IgD-negative memory B cell (primary cell): ENCODE results near the gene SPACA4. TPM values are rescaled to one million over a fixed set of nuclear protein-coding genes. Genes with fewer than 3 reads are reported as not detected.

ENCODE experiments used
- H3K27ac Mint-ChIP-seq, 3 donors: one replicate each; pipeline ENCODE4 v1.8.0; 2020 to 2022; ENCODE audit warnings: mild to moderate bottlenecking in 3 of 3, mixed read lengths in 3 of 3, moderate library complexity in 1 of 3
- H3K27me3 Mint-ChIP-seq: one replicate; pipeline ENCODE4 v1.8.0; 2021; ENCODE audit warnings: mixed read lengths
- H3K36me3 Mint-ChIP-seq: one replicate; pipeline ENCODE4 v1.8.0; 2020; ENCODE audit warnings: mild to moderate bottlenecking, mixed read lengths
- H3K4me1 Mint-ChIP-seq, 3 donors: one replicate each; pipeline ENCODE4 v1.8.0; 2020 to 2022; ENCODE audit warnings: mixed read lengths in 3 of 3, mild to moderate bottlenecking in 1 of 3
- H3K4me3 Mint-ChIP-seq, 4 donors: one replicate each; pipeline ENCODE4 v1.8.0; 2020 to 2022; ENCODE audit warnings: mild to moderate bottlenecking in 4 of 4, mixed read lengths in 4 of 4, moderate library complexity in 3 of 4
- H3K9me3 Mint-ChIP-seq, 3 donors: one replicate each; pipeline ENCODE4 v1.8.0; 2020 to 2021; ENCODE audit warnings: mixed read lengths in 3 of 3, mild to moderate bottlenecking in 1 of 3
- polyA plus RNA-seq: library from polyadenylated mRNA; unstranded; fragments of 300-500 nt; fragmentation: Illumina TruSeq; gene quantifications from one replicate; pipeline ENCODE4 v1.2.3, GENCODE V29; 2021

Gene SPACA4
- polyA plus RNA-seq, 1 donor from 2014 or later = not detected

DNA sequence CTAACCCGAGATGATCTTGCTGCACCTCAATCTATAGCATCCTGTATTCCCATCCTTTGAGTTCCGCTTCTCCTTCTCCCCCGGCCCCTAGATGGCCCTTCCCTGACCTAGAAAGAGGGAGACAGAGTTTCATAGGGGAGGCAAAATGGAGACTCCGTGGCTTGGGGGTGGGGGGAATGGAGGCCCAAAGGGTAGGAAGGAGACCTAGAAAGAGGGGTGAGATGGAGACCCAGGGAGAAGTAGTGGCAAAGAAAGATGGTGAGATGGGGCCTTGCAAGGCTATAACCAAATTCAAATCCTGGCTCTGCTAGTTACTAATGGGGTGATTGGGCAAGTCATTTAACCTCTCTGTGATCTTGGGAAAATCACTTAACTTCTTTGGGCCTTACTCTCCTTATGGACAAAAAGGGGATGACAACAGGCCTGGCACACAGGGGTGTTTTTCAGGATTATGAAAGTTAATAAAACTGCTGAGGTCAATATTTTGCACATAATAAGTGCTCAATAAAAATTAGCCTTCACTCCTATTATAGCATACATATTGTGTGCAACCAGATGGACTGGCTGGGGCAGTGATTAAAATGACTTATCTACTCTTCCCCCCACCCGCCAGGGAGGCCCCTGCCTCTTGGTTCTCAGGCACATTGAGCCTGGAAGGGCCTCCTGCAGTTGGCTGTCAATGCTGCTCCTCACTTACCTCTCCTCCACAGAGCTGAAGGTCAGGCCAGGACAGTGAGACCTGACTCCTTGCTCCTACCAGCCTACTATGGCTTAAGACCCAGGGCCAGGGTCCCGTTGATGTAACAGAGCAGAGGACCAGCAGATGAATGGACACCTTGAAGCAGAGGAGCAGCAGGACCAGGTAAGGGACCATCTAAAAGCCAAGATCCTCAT is 13.4 kb downstream of the SPACA4 start:
- peaks cover 4% of the 10 kb centered on the region for H3K36me3 Mint-ChIP-seq

DNA sequence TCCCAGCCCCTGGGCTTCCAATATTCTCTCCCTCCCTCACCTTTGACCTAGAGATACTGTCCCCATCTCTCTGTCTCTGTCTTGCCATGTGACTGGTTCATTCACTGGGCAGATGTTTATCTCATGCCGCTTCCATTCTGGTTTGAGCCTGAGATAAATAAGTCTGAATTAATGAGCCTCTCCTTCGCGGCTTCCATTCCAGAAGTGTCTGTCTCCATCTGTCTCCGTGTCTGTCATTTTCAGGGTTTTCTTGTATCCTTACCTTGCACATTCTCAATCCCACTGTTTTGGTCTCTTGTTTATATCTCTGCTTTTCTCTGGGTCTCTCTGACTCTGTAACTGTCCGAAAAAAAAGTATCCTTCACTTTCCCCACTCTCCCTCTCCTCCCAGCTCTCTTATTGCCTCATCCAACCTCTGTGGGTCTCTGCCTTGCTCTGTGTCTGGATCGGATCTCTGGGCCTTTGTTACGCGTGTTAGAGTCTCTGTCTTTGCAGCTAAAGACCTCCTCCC is 17.1 kb downstream of the SPACA4 start:
- no peaks in the 10 kb centered on the region for H3K27me3 Mint-ChIP-seq
- H3K36me3 Mint-ChIP-seq = peaks cover 1% of the 10 kb centered on the region
- H3K4me3 Mint-ChIP-seq = peak overlapping the region; percentile 78 to 95 (median 88)
- peaks cover 22 to 24% (median 22%) of the 10 kb centered on the region in 3 donors for H3K4me1 Mint-ChIP-seq
- H3K27ac Mint-ChIP-seq = peak overlapping the region; percentile 91 to 96 (median 93)
- no peaks in the 10 kb centered on the region for H3K9me3 Mint-ChIP-seq

More for the DNA sequence above, 13.4 kb downstream of the SPACA4 start:
- H3K27me3 Mint-ChIP-seq = no peaks in the 10 kb centered on the region
- peak overlapping the region; percentile 85 to 99 (median 98) for H3K4me3 Mint-ChIP-seq
- H3K9me3 Mint-ChIP-seq = no peaks in the 10 kb centered on the region
- peak overlapping the region; percentile 89 to 99 (median 96) for H3K27ac Mint-ChIP-seq
- peaks cover 29 to 37% (median 32%) of the 10 kb centered on the region in 3 donors for H3K4me1 Mint-ChIP-seq

DNA sequence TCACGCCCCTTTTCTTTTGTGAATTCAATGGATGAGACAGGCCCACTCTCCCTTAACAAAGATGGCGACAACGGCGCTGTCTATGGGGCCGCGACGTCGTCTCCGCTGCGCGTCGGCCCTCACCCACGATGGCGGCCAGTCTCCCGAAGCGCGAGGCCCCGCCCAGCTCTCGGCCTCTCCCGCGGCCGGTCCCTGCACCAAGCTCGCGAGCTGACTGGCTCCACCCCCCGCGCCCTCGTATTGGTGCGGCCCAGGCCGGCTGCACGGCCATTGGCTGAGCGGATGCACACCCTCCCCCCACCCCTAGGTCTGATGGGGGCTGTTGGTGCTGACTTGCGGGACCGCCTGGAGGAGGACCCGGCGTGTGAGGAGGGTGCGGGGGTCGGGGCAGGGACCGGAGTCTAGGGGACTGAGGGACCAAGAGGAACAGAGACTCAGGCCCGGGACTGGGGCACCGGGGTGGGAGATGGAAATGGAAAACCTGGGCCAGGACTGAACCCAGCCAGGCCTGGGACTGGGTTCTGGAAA is 17.6 kb downstream of the SPACA4 start:
- Mint-ChIP-seq H3K4me3 (peak overlapping the region; percentile 78 to 95 (median 88)), H3K4me1 (peaks cover 19 to 23% (median 20%) of the 10 kb centered on the region in 3 donors), H3K27me3 (no peaks in the 10 kb centered on the region), H3K27ac (peak overlapping the region; percentile 91 to 96 (median 93)), H3K9me3 (no peaks in the 10 kb centered on the region), H3K36me3 (no peaks in the 10 kb centered on the region)

DNA sequence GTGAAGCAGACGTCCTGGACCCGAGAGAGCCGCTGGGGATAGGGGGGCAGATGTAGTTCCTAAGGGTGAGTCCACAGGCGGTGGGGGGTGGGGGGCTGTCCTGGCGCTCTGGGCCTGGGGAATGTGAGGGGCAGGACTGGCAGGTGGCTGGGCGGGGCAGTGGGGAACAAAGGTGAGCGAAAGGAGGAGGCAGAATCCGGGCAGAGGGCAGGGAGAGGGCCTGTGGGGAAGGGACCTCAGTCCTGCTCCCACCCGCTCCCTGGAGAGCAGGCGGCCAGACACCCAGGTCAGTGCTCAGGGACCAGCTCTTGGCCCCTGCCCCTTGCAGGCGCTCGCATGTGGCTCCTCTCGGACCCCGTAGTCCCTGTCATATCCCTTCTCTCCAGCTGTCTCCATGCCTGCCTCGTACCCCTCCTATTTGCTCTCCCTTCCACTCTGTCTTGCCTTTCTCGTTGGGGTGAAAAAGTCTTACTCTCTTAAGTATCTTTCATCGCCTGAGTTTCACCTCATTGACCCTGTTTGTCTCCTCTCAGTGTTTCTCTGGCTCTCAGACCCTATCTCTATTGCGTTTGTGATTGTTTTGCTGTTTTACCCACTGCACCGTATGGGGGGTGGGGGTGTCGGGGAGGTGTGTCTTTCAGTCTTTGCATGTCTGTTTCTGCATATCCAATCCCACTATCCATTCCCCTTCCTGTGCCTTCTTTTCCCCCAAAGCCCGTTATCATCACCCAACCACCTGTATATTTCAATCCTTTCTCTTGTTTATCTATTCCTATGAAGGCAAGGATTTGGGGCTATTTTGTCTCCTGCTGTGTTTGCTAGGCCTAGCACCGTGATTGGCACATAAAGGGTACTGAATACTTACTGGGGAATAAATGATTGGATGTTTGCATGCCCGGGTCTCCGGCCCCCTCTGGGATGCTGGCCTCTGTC is 18.5 kb downstream of the SPACA4 start:
- H3K9me3 Mint-ChIP-seq = no peaks in the 10 kb centered on the region
- H3K27me3 Mint-ChIP-seq = no peaks in the 10 kb centered on the region
- peaks cover 1% of the 10 kb centered on the region for H3K36me3 Mint-ChIP-seq
- H3K4me3 Mint-ChIP-seq = peak overlapping the region in 3 of 4 donors; percentile 84 to 95 (median 91)
- peak overlapping the region; percentile 18 to 91 (median 27) for H3K27ac Mint-ChIP-seq
- H3K4me1 Mint-ChIP-seq = peaks cover 11 to 19% (median 16%) of the 10 kb centered on the region in 3 donors

DNA sequence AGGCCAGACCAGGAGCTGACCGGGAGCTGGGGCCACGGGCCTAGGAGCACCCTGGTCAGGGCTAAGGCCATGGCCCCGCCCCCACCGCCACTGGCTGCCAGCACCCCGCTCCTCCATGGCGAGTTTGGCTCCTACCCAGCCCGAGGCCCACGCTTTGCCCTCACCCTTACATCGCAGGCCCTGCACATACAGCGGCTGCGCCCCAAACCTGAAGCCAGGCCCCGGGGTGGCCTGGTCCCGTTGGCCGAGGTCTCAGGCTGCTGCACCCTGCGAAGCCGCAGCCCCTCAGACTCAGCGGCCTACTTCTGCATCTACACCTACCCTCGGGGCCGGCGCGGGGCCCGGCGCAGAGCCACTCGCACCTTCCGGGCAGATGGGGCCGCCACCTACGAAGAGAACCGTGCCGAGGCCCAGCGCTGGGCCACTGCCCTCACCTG is 19.4 kb downstream of the SPACA4 start:
- Mint-ChIP-seq H3K4me3 (no peak overlapping the region), H3K9me3 (no peaks in the 10 kb centered on the region), H3K36me3 (peaks cover 5% of the 10 kb centered on the region), H3K27ac (peak overlapping the region in 1 of 3 donors; percentile 69), H3K4me1 (peaks cover 11 to 19% (median 14%) of the 10 kb centered on the region in 3 donors), H3K27me3 (no peaks in the 10 kb centered on the region)

DNA sequence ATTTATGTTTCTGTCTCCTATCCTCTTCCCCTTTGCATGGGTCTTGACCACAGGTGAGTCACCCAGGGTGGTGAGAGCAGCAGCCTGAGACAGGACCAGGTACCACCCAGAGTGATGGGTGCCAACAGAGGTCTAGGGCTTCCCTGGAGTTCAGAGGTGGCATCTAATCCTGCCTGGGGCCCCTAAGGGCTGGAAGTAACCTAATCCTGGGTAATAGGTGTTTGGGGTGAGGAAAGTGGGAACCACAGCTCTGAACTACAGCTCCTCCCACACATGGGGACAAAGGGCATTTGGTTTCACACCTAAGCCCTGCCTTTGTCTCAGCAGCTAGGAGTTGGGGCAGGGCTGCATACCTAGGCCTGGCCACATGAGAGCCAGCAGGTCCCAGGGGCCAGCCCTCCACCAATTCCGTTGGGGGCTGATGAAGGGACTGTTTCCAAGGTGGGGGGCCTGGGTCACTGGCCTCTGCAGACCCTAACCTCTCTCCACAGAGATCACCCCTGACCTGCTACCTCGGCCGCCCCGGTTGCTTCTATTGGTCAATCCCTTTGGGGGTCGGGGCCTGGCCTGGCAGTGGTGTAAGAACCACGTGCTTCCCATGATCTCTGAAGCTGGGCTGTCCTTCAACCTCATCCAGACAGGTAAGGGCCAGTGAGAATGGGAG is 20.8 kb downstream of the SPACA4 start:
- Mint-ChIP-seq H3K27me3 (no peaks in the 10 kb centered on the region), H3K4me1 (peaks cover 12 to 17% (median 12%) of the 10 kb centered on the region in 3 donors), H3K4me3 (no peak overlapping the region), H3K36me3 (peaks cover 5% of the 10 kb centered on the region), H3K9me3 (no peaks in the 10 kb centered on the region), H3K27ac (no peak overlapping the region)

DNA sequence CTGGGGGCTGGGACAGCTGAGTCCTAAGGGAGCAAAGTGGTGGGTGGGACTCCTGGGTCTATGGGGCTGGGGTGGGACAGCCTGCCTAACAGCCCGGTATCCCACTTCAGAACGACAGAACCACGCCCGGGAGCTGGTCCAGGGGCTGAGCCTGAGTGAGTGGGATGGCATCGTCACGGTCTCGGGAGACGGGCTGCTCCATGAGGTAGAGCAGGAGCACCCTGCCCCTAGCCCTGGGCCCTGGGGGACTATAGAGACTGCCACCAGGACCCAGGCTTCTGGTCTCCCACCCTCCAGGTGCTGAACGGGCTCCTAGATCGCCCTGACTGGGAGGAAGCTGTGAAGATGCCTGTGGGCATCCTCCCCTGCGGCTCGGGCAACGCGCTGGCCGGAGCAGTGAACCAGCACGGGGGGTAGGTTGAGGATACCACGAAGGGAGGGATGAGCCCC is 21.3 kb downstream of the SPACA4 start:
- Mint-ChIP-seq H3K9me3 (no peaks in the 10 kb centered on the region), H3K4me1 (peaks cover 10 to 20% (median 14%) of the 10 kb centered on the region in 3 donors), H3K36me3 (peaks cover 5% of the 10 kb centered on the region), H3K27ac (no peak overlapping the region), H3K27me3 (no peaks in the 10 kb centered on the region), H3K4me3 (no peak overlapping the region)

DNA sequence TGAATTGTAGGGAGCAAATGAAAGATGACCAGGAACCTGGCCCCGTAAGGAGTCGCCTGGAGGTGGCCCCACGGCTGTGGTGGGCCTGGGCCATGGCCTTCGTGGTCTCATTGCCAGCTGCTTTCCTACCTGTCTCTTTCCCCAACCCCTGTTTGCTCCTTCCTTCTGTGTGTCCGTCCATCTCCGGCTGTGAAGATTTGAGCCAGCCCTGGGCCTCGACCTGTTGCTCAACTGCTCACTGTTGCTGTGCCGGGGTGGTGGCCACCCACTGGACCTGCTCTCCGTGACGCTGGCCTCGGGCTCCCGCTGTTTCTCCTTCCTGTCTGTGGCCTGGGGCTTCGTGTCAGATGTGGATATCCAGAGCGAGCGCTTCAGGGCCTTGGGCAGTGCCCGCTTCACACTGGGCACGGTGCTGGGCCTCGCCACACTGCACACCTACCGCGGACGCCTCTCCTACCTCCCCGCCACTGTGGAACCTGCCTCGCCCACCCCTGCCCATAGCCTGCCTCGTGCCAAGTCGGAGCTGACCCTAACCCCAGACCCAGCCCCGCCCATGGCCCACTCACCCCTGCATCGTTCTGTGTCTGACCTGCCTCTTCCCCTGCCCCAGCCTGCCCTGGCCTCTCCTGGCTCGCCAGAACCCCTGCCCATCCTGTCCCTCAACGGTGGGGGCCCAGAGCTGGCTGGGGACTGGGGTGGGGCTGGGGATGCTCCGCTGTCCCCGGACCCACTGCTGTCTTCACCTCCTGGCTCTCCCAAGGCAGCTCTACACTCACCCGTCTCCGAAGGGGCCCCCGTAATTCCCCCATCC is 22.1 kb downstream of the SPACA4 start:
- no peak overlapping the region for H3K4me3 Mint-ChIP-seq
- peaks cover 5% of the 10 kb centered on the region for H3K36me3 Mint-ChIP-seq
- no peaks in the 10 kb centered on the region for H3K9me3 Mint-ChIP-seq
- H3K27me3 Mint-ChIP-seq = no peaks in the 10 kb centered on the region
- peak overlapping the region in 1 of 3 donors; percentile 86 for H3K27ac Mint-ChIP-seq
- peaks cover 7 to 14% (median 12%) of the 10 kb centered on the region in 3 donors for H3K4me1 Mint-ChIP-seq

DNA sequence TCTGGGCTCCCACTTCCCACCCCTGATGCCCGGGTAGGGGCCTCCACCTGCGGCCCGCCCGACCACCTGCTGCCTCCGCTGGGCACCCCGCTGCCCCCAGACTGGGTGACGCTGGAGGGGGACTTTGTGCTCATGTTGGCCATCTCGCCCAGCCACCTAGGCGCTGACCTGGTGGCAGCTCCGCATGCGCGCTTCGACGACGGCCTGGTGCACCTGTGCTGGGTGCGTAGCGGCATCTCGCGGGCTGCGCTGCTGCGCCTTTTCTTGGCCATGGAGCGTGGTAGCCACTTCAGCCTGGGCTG is 22.7 kb downstream of the SPACA4 start:
- Mint-ChIP-seq H3K4me1 (peaks cover 7 to 12% (median 9%) of the 10 kb centered on the region in 3 donors), H3K36me3 (peaks cover 6% of the 10 kb centered on the region), H3K4me3 (no peak overlapping the region), H3K27ac (no peak overlapping the region), H3K27me3 (no peaks in the 10 kb centered on the region), H3K9me3 (no peaks in the 10 kb centered on the region)

DNA sequence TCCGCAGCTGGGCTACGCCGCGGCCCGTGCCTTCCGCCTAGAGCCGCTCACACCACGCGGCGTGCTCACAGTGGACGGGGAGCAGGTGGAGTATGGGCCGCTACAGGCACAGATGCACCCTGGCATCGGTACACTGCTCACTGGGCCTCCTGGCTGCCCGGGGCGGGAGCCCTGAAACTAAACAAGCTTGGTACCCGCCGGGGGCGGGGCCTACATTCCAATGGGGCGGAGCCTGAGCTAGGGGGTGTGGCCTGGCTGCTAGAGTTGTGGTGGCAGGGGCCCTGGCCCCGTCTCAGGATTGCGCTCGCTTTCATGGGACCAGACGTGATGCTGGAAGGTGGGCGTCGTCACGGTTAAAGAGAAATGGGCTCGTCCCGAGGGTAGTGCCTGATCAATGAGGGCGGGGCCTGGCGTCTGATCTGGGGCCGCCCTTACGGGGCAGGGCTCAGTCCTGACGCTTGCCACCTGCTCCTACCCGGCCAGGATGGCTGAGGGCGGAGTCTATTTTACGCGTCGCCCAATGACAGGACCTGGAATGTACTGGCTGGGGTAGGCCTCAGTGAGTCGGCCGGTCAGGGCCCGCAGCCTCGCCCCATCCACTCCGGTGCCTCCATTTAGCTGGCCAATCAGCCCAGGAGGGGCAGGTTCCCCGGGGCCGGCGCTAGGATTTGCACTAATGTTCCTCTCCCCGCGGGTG is 23.2 kb downstream of the SPACA4 start:
- H3K4me1 Mint-ChIP-seq = peaks cover 7 to 14% (median 10%) of the 10 kb centered on the region in 3 donors
- H3K36me3 Mint-ChIP-seq = peaks cover 7% of the 10 kb centered on the region
- H3K27me3 Mint-ChIP-seq = no peaks in the 10 kb centered on the region
- H3K4me3 Mint-ChIP-seq = peak overlapping the region in 1 of 4 donors; percentile 70
- no peak overlapping the region for H3K27ac Mint-ChIP-seq
- H3K9me3 Mint-ChIP-seq = no peaks in the 10 kb centered on the region

DNA sequence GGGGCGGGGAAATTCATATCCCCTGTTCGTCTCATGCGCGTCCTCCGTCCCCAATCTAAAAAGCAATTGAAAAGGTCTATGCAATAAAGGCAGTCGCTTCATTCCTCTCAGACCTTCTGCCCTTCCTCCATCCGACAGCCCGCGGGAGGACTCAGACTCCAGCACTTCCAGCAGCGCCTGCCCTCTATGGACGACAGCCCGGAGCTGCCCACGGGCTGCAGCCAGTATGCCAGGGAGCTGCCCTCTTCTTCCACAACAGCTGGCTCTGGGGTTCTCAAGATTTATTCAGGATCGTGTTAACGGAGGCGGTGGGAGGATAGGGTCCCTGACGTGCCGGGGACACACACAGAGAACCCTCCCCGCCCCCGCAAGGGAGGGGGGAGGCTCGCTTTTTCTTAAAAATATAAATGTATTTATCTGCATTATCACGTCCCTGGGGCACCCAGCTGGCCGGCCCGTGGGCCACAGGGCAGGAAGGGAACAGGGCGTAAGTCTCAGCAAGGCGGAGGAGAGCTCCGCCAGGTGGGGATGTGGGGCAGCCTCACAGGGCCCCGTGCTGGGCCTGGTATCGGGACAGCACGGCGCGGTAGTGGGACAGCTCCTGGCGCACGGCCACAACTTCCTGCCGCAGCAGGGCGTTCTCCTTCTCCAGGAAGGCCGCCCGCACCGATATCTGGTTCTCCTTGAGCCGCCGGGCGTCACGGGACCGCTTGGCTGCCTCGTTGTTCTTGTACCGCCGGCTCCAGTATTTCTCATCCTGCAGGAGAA is 23.9 kb downstream of the SPACA4 start:
- no peak overlapping the region for H3K4me3 Mint-ChIP-seq
- peaks cover 10% of the 10 kb centered on the region in 3 donors for H3K4me1 Mint-ChIP-seq
- peak overlapping the region in 1 of 3 donors; percentile 53 for H3K27ac Mint-ChIP-seq

DNA sequence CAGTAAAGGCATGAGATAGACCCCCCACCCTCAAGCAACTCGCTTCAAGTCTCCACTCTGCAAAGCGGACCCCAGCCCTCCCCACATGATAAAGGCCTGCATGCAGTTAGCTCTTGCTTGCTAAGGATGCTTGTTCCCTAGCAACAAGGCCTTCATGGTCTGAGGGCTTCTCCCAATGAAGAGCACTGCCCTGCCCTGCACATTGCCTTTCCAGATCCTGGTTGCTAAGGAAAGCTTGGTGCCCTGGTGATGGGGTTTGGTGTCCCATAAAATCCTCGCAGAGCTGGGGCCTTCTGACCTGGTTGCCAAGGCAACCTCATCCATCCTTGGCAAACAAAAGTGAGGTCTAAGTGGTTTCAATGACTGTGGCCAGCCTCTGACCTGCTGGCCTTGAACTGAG is 24.7 kb downstream of the SPACA4 start:
- Mint-ChIP-seq H3K9me3 (no peaks in the 10 kb centered on the region), H3K4me1 (peaks cover 10% of the 10 kb centered on the region in 3 donors), H3K27ac (no peak overlapping the region), H3K27me3 (no peaks in the 10 kb centered on the region), H3K4me3 (peak overlapping the region in 1 of 4 donors; percentile 52), H3K36me3 (peaks cover 7% of the 10 kb centered on the region)

More for the DNA sequence above, 23.9 kb downstream of the SPACA4 start:
- no peaks in the 10 kb centered on the region for H3K9me3 Mint-ChIP-seq
- H3K27me3 Mint-ChIP-seq = no peaks in the 10 kb centered on the region
- H3K36me3 Mint-ChIP-seq = peaks cover 7% of the 10 kb centered on the region
